DND-41 (cell line): ENCODE measurements around the gene TMEM18.

Experiments used
- ATAC-seq: fragments of 200-7000 bp; cut with Tn5 transposase; 3 replicates; pipeline ENCODE4 v1.9.1; 2021; ENCODE audit warnings: low read depth; ENCODE audit not compliant: insufficient read depth
- DNase-seq: peaks from one replicate; pipeline ENCODE4 v3.0.0-alpha.2; 2020
- H2AFZ ChIP-seq: 2 replicates; pipeline ENCODE4 v1.6.0; 2012; ENCODE audit warnings: low read depth, low read length
- H3K27ac ChIP-seq: 2 replicates; pipeline ENCODE4 v1.5.1; 2012; ENCODE audit warnings: low read length, inconsistent platforms
- H3K27me3 ChIP-seq: fragments of 200-600 bp; sonication (generic); 2 replicates; pipeline ENCODE4 v1.6.0; 2012; ENCODE audit warnings: low read length, mild to moderate bottlenecking, inconsistent platforms; ENCODE audit not compliant: insufficient read depth, poor library complexity
- H3K36me3 ChIP-seq: 2 replicates; pipeline ENCODE4 v1.5.1; 2012; ENCODE audit warnings: low read length, inconsistent platforms; ENCODE audit not compliant: insufficient read depth
- H3K4me1 ChIP-seq: 2 replicates; pipeline ENCODE4 v1.5.1; 2012; ENCODE audit warnings: mild to moderate bottlenecking, low read length; ENCODE audit not compliant: insufficient read depth
- H3K4me2 ChIP-seq: 2 replicates; pipeline ENCODE4 v1.6.0; 2012; ENCODE audit warnings: mild to moderate bottlenecking, moderate library complexity, low read length, inconsistent platforms; ENCODE audit not compliant: insufficient read depth
- H3K4me3 ChIP-seq, 2 experiments: fragments of 200-600 bp in 1 of 2; shearing (Covaris generic) in 1 of 2; 2 replicates each; pipeline ENCODE4 v1.5.1; 2012 to 2016; ENCODE audit warnings: inconsistent platforms in 2 of 2, low read length in 2 of 2, mild to moderate bottlenecking in 2 of 2, low read depth in 1 of 2, moderate library complexity in 1 of 2
- H3K79me2 ChIP-seq: 2 replicates; pipeline ENCODE4 v1.6.0; 2012; ENCODE audit warnings: low read length, inconsistent platforms; ENCODE audit not compliant: insufficient read depth
- H3K9ac ChIP-seq: 2 replicates; pipeline ENCODE4 v1.6.0; 2012; ENCODE audit warnings: low read depth, mild to moderate bottlenecking, inconsistent platforms, low read length, moderate library complexity
- H3K9me3 ChIP-seq: 2 replicates; pipeline ENCODE4 v1.5.1; 2012; ENCODE audit warnings: low read length, moderate library complexity, mild to moderate bottlenecking, inconsistent platforms; ENCODE audit not compliant: insufficient read depth, severe bottlenecking
- H4K20me1 ChIP-seq: 2 replicates; pipeline ENCODE4 v1.6.0; 2012; ENCODE audit warnings: low read length; ENCODE audit not compliant: insufficient read depth
- EZH2 ChIP-seq: IDR thresholded peaks from 3 replicates; pipeline ENCODE4 v1.6.1; 2012; ENCODE audit warnings: borderline replicate concordance, low read depth, mild to moderate bottlenecking, moderate library complexity, low read length, inconsistent platforms; ENCODE audit not compliant: severe bottlenecking
- TF ChIP-seq, protein P1 (sequence below): IDR thresholded peaks from 2 replicates; pipeline ENCODE4 v1.5.1; 2012; ENCODE audit warnings: borderline replicate concordance, low read length, moderate library complexity, mild to moderate bottlenecking; ENCODE audit not compliant: poor library complexity, severe bottlenecking; ENCODE audit errors: extremely low read depth

The TMEM18 gene

DNA sequence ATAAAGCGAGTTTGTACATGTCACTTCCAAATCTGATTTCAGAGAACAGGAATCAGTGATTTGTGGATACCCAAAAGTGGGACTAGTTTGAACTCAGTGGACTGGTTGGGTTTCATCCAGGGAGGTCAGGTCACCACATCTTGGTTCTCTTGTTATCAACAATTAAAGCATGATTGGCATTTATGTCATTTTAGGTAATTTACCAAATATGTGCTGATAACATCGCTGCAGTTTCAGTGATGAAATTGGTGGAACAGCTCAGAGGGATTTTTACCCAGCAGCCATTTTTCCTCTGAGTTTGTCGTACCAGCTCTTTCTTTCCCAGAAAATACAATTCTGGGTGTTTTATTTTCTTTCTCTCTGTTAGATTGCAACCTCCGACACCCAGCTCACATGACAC lies 33.4 kb downstream of the TMEM18 start:
- no peaks in the 10 kb centered on the region for H3K27me3 ChIP-seq
- no peaks in the 10 kb centered on the region for H3K4me1 ChIP-seq
- ATAC-seq (no peak), DNase-seq (no peak)
- H3K4me3 ChIP-seq, result no peak overlapping the region
- H3K9ac ChIP-seq, result no peak overlapping the region
- no peak for TF ChIP-seq EZH2
- TF ChIP-seq, protein P1, sequence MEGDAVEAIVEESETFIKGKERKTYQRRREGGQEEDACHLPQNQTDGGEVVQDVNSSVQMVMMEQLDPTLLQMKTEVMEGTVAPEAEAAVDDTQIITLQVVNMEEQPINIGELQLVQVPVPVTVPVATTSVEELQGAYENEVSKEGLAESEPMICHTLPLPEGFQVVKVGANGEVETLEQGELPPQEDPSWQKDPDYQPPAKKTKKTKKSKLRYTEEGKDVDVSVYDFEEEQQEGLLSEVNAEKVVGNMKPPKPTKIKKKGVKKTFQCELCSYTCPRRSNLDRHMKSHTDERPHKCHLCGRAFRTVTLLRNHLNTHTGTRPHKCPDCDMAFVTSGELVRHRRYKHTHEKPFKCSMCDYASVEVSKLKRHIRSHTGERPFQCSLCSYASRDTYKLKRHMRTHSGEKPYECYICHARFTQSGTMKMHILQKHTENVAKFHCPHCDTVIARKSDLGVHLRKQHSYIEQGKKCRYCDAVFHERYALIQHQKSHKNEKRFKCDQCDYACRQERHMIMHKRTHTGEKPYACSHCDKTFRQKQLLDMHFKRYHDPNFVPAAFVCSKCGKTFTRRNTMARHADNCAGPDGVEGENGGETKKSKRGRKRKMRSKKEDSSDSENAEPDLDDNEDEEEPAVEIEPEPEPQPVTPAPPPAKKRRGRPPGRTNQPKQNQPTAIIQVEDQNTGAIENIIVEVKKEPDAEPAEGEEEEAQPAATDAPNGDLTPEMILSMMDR, result no peak
- no peak overlapping the region for H3K27ac ChIP-seq
- H3K9me3 ChIP-seq, result no peaks in the 10 kb centered on the region
- no peak overlapping the region for H2AFZ ChIP-seq
- H3K4me2 ChIP-seq, result no peak overlapping the region
- H3K79me2 ChIP-seq, result no peaks in the 10 kb centered on the region
- H3K36me3 ChIP-seq, result no peaks in the 10 kb centered on the region
- no peaks in the 10 kb centered on the region for H4K20me1 ChIP-seq

DNA sequence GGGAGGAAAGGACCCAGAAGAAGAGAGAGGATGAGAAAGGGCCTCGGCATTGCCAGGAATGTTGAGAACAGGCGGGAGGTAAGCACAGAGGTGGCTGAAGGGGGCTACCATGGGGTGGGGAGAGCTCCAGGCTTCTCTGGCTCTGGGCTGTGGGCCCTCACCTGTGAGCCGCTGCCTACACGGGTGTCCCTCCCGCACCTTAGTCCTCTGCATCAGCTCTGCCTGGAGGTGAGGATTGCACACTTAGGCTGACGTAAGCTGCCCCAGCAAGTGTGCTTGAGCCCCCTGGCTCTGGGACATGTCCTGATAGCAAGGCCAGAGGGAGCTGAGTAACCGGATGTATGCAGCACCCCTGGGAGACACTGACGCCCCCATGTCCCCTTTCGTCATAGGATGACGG lies 33.9 kb downstream of the TMEM18 start:
- TF ChIP-seq EZH2, result no peak
- TF ChIP-seq, protein P1, result no peak
- H3K9me3 ChIP-seq, result no peaks in the 10 kb centered on the region
- H3K27me3 ChIP-seq, result no peaks in the 10 kb centered on the region
- H2AFZ ChIP-seq, result no peak overlapping the region
- no peak overlapping the region for H3K4me3 ChIP-seq
- H4K20me1 ChIP-seq, result no peaks in the 10 kb centered on the region
- no peaks in the 10 kb centered on the region for H3K79me2 ChIP-seq
- no peaks in the 10 kb centered on the region for H3K36me3 ChIP-seq
- no peak overlapping the region for H3K4me2 ChIP-seq
- H3K9ac ChIP-seq, result no peak overlapping the region
- H3K4me1 ChIP-seq, result no peaks in the 10 kb centered on the region
- no peak for ATAC-seq
- no peak overlapping the region for H3K27ac ChIP-seq
- DNase-seq, result no peak

DNA sequence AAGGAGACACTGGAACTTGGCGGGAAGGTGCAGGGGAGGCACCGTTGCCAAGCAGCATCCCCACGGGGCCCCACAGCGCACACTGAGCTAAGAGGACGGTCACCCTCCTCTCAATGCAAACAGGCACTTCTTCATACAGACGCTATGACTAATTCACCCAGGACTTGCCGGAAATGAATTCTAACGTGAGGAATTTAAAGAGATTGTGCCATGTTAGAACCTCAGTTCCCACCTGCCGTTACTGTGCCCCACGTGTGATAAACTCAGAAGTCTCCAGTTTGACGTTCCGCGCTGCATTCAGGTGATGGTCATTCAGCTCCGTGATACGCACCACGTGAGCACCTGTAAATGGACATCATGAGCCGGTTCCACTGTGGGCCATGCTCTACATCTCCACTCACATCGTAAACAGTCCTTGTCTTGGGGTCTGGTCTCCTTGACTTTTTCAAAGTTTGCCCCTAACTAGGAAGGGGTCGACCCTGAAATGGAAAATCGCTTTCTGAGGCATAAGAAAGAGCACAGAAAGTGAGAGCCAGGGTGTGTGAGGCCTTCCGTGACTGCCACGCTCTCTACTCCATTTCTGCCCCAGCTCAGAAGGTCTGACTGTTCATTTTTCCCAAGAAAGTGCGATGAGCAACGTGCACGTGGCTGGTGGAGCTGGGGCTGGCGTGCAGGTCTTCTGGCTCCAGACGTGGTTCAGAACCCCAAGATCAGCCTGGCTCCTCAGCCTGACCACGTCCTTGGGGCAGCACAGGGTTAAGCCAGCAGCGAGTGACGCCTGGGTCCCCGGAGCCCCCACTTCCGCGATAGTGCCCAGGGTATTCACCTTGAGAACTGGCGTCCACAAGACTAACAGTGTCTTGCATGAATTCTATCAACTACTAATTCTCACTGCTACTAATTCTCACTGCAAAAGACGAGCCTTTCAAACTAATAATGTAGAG lies 35.1 kb downstream of the TMEM18 start:
- Histone ChIP-seq H2AFZ (no peak overlapping the region), H3K27ac (no peak overlapping the region), H3K9me3 (no peaks in the 10 kb centered on the region), H4K20me1 (no peaks in the 10 kb centered on the region), H3K79me2 (no peaks in the 10 kb centered on the region), H3K36me3 (no peaks in the 10 kb centered on the region), H3K4me2 (no peak overlapping the region), H3K4me1 (peaks cover 2% of the 10 kb centered on the region), H3K27me3 (no peaks in the 10 kb centered on the region), H3K9ac (no peak overlapping the region), H3K4me3 (no peak overlapping the region)
- no peak for DNase-seq
- ATAC-seq, result no peak
- no peak for TF ChIP-seq EZH2
- TF ChIP-seq, protein P1, result no peak
